ENCODE results near the gene MAFF.
"Not testable (repeated sequence)": the region's sequence is repeated elsewhere in the genome, so short reads cannot be mapped to it uniquely, and the experiment has no call there.

MAFF gene

DNA sequence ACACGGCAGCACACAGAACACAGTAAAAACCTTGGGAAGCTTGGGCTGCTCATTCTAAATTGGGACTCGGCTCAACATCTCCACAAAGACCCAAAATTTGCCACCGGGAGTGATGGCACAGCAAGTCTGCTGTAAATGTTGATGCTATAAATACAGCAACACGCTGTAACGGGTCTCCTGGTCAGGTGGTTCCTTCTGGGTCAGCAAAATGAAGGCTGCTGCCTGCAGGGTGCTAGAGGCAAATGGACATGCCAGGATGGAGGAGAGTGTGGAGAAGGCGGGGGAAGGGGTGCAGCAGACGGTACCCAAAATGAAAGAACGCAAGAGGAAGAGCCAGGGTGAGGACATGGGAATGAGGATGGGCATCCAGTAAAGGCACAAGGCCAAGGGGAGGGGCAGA lies 30.4 kb downstream of the MAFF start:
- Histone ChIP-seq H3K4me1 (ENCODE audit: low read depth, poor library complexity, severe bottlenecking) (peaks cover 11% of the 10 kb centered on the region), H3K27ac (no peak overlapping the region), H3K4me3 (IDR thresholded peaks at IDR 0.05; ENCODE audit: insufficient read depth, low read depth, low read length) (no peak overlapping the region), H4K20me1 (ENCODE audit: insufficient read depth) (no peaks in the 10 kb centered on the region), H2AFZ (ENCODE audit: low read depth) (no peak overlapping the region), H3K79me2 (ENCODE audit: insufficient read depth, low read depth) (no peaks in the 10 kb centered on the region), H3K27me3 (ENCODE audit: insufficient read depth, low read depth) (no peaks in the 10 kb centered on the region), H3K4me2 (no peak overlapping the region), H3K9ac (no peak overlapping the region), H3K36me3 (ENCODE audit: insufficient read depth) (no peaks in the 10 kb centered on the region)
- TF ChIP-seq, protein P1, sequence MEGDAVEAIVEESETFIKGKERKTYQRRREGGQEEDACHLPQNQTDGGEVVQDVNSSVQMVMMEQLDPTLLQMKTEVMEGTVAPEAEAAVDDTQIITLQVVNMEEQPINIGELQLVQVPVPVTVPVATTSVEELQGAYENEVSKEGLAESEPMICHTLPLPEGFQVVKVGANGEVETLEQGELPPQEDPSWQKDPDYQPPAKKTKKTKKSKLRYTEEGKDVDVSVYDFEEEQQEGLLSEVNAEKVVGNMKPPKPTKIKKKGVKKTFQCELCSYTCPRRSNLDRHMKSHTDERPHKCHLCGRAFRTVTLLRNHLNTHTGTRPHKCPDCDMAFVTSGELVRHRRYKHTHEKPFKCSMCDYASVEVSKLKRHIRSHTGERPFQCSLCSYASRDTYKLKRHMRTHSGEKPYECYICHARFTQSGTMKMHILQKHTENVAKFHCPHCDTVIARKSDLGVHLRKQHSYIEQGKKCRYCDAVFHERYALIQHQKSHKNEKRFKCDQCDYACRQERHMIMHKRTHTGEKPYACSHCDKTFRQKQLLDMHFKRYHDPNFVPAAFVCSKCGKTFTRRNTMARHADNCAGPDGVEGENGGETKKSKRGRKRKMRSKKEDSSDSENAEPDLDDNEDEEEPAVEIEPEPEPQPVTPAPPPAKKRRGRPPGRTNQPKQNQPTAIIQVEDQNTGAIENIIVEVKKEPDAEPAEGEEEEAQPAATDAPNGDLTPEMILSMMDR (conservative IDR thresholded peaks at IDR 0.05; ENCODE audit: low read depth, low read length) = no peak

DNA sequence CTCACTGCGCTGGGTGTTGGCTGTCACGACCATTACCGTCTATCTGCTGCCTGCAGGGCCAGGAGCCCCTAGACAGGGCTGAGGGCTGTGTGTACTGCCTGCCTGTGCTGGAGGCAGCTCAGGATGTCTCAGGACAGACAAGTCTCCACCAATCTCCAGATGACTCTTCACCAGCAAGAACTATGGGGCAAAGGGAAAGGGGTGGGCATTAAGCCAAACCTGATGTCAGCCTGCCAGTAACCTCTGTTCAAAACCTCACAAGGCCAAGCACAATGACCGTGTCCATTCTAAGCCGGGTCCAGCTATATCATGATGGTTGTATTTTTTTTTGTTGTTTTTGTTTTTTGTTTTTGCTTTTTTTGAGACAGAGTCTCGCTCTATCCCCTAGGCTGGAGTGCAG lies 31.6 kb downstream of the MAFF start:
- Histone ChIP-seq H3K4me3 (IDR thresholded peaks at IDR 0.05; ENCODE audit: insufficient read depth, low read depth, low read length) (no peak overlapping the region), H4K20me1 (ENCODE audit: insufficient read depth) (no peaks in the 10 kb centered on the region), H3K9ac (no peak overlapping the region), H3K4me2 (no peak overlapping the region), H3K79me2 (ENCODE audit: insufficient read depth, low read depth) (no peaks in the 10 kb centered on the region), H3K27me3 (ENCODE audit: insufficient read depth, low read depth) (no peaks in the 10 kb centered on the region), H3K36me3 (ENCODE audit: insufficient read depth) (no peaks in the 10 kb centered on the region), H3K27ac (no peak overlapping the region), H3K4me1 (ENCODE audit: low read depth, poor library complexity, severe bottlenecking) (peaks cover 10% of the 10 kb centered on the region), H2AFZ (ENCODE audit: low read depth) (no peak overlapping the region)
- TF ChIP-seq, protein P1 (conservative IDR thresholded peaks at IDR 0.05; ENCODE audit: low read depth, low read length) = no peak

GRCh38 chr22:38233856-38234255 lies 32.1 kb downstream of the MAFF start:
- H3K36me3 ChIP-seq (ENCODE audit: insufficient read depth); H3K79me2 ChIP-seq (ENCODE audit: insufficient read depth, low read depth); H4K20me1 ChIP-seq (ENCODE audit: insufficient read depth); H3K9ac ChIP-seq; H2AFZ ChIP-seq (ENCODE audit: low read depth); H3K4me1 ChIP-seq (ENCODE audit: low read depth, poor library complexity, severe bottlenecking); H3K27me3 ChIP-seq (ENCODE audit: insufficient read depth, low read depth); H3K4me2 ChIP-seq; H3K27ac ChIP-seq; H3K4me3 ChIP-seq (IDR thresholded peaks at IDR 0.05; ENCODE audit: insufficient read depth, low read depth, low read length): not testable (repeated sequence)

DNA sequence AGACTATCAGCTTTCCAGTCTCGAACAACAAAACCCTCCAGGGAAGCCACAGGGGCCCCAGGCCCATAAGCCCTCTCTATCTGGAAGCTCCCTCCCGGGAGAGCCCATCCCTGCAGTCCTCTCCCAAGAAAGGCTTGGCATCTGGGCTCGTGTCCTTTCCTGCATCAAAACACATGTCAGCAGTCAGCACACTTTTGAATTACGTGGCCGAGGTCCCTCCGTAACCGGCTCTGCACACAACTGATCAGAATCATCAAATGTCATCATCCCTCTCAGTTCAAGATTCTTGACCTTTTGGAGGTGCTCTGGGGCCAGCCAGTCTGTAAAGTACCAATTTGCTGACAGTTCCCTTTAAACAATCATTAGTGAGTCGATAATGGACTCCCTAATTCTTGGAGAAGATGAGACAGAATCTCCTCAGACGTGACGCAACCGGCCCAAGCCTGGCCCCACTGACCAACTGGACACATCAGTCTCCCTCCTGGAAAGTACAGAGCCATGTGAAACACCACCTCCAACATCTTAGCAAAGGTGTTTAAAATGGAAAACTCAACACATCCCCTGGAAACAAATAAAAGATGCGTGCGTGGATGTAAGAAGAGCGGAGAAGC lies 33.6 kb downstream of the MAFF start:
- no peaks in the 10 kb centered on the region for H3K4me1 ChIP-seq (ENCODE audit: low read depth, poor library complexity, severe bottlenecking)
- TF ChIP-seq, protein P1 (conservative IDR thresholded peaks at IDR 0.05; ENCODE audit: low read depth, low read length) = no peak
- H3K36me3 ChIP-seq (ENCODE audit: insufficient read depth) = no peaks in the 10 kb centered on the region
- H4K20me1 ChIP-seq (ENCODE audit: insufficient read depth) = no peaks in the 10 kb centered on the region
- no peaks in the 10 kb centered on the region for H3K79me2 ChIP-seq (ENCODE audit: insufficient read depth, low read depth)
- no peaks in the 10 kb centered on the region for H3K27me3 ChIP-seq (ENCODE audit: insufficient read depth, low read depth)
- no peak overlapping the region for H2AFZ ChIP-seq (ENCODE audit: low read depth)
- no peak overlapping the region for H3K27ac ChIP-seq
- H3K4me3 ChIP-seq (IDR thresholded peaks at IDR 0.05; ENCODE audit: insufficient read depth, low read depth, low read length) = no peak overlapping the region
- no peak overlapping the region for H3K4me2 ChIP-seq
- no peak overlapping the region for H3K9ac ChIP-seq

- Histone ChIP-seq H3K4me2 (no peak overlapping the region), H3K27me3 (ENCODE audit: insufficient read depth, low read depth) (no peaks in the 10 kb centered on the region), H3K27ac (no peak overlapping the region), H2AFZ (ENCODE audit: low read depth) (no peak overlapping the region), H3K4me1 (ENCODE audit: low read depth, poor library complexity, severe bottlenecking) (peaks cover 5% of the 10 kb centered on the region), H3K36me3 (ENCODE audit: insufficient read depth) (no peaks in the 10 kb centered on the region), H4K20me1 (ENCODE audit: insufficient read depth) (no peaks in the 10 kb centered on the region), H3K9ac (no peak overlapping the region), H3K79me2 (ENCODE audit: insufficient read depth, low read depth) (no peaks in the 10 kb centered on the region), H3K4me3 (IDR thresholded peaks at IDR 0.05; ENCODE audit: insufficient read depth, low read depth, low read length) (no peak overlapping the region)
- TF ChIP-seq, protein P1 (conservative IDR thresholded peaks at IDR 0.05; ENCODE audit: low read depth, low read length) = no peak
These were observed 35.0 kb downstream of the MAFF start for GRCh38 chr22:38236786-38237185.

Data from KMS-11 (cell line).